Measurements from ENCODE around the gene ACOT9. TPM values are rescaled to one million over a fixed set of nuclear protein-coding genes. Genes with fewer than 3 reads are reported as not detected.
A peak's percentile ranks its signal among the peaks of the same experiment; 100 is the strongest.

Gene ACOT9
- total and polyA plus RNA-seq, 2 donors (not counting 3 experiments of a cell fraction or from before 2014, with no cell fraction given) = 38.4 to 83.1 TPM

DNA sequence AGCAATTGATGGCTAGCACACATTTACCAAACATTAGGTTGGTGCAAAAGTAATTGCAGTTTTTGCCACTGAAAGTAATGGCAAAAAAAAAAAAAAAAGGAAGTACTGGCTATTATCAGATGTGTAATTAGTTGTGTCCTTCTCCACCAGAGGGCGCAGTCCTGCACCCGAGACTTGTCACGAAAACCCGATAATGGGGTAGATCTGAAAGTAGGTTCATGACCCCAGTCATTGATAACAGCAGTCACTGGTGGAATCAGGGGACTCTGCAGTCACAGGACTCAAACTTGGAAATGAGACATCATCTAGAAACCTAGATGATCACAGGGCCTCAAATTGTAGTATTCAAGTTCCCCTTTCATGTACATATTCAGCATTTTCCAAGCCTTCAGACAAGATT lies 13.1 kb upstream of the ACOT9 start:
- Histone ChIP-seq H3K4me1 (ENCODE audit: control insufficient read depth, extremely low read depth, insufficient read depth, low read length) (no peaks in the 10 kb centered on the region), H3K9me3 (replicated peaks; ENCODE audit: control insufficient read depth, insufficient read depth, low read length) (no peaks in the 10 kb centered on the region), H3K36me3 (ENCODE audit: control insufficient read depth in 2 of 2, extremely low read depth in 1 of 2, insufficient read depth in 2 of 2, low read length in 2 of 2) (no peaks in the 10 kb centered on the region), H3K4me3 (replicated peaks in 1 of 3; ENCODE audit: insufficient read depth in 1 of 3, low read depth in 1 of 3, low read length in 3 of 3) (no peak overlapping the region), H3K9ac (replicated peaks; ENCODE audit: extremely low read depth, insufficient read depth, low read length) (no peak overlapping the region), H3K9me1 (replicated peaks; ENCODE audit: control insufficient read depth, extremely low read depth, insufficient read depth, low read length) (no peaks in the 10 kb centered on the region), H3K79me2 (ENCODE audit: control insufficient read depth, insufficient read depth, low read length) (no peaks in the 10 kb centered on the region), H3K27ac (ENCODE audit: insufficient read depth, low read depth, low read length) (no peak overlapping the region), H2AFZ (ENCODE audit: low read depth, low read length) (no peak overlapping the region), H3K27me3 (ENCODE audit: control insufficient read depth in 2 of 2, insufficient read depth in 2 of 2, low read length in 2 of 2) (no peaks in the 10 kb centered on the region), H4K20me1 (replicated peaks; ENCODE audit: control insufficient read depth, extremely low read depth, insufficient read depth, low read length) (no peaks in the 10 kb centered on the region), H3K4me2 (ENCODE audit: insufficient read depth, low read length) (no peak overlapping the region)
- FAIRE-seq (peak; percentile 91), DNase-seq (ENCODE audit: low read depth, low spot score) (peak; percentile 54)
- dilution Hi-C loops (cut with MboI; ENCODE audit: extremely low pct_ligation_motif_present, low sequenced_read_pairs) (no loop called here), intact Hi-C loops (cut with micrococcal nuclease) (loop anchor here (1.0 kb wide), 2 partner anchors 26 to 146 kb away; no protein-coding TSS in a partner anchor)
- TF ChIP-seq FOS (IDR thresholded peaks at IDR 0.05; ENCODE audit: borderline replicate concordance, insufficient read depth, low read length) = no peak
- TF ChIP-seq, protein P1, sequence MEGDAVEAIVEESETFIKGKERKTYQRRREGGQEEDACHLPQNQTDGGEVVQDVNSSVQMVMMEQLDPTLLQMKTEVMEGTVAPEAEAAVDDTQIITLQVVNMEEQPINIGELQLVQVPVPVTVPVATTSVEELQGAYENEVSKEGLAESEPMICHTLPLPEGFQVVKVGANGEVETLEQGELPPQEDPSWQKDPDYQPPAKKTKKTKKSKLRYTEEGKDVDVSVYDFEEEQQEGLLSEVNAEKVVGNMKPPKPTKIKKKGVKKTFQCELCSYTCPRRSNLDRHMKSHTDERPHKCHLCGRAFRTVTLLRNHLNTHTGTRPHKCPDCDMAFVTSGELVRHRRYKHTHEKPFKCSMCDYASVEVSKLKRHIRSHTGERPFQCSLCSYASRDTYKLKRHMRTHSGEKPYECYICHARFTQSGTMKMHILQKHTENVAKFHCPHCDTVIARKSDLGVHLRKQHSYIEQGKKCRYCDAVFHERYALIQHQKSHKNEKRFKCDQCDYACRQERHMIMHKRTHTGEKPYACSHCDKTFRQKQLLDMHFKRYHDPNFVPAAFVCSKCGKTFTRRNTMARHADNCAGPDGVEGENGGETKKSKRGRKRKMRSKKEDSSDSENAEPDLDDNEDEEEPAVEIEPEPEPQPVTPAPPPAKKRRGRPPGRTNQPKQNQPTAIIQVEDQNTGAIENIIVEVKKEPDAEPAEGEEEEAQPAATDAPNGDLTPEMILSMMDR (IDR thresholded peaks at IDR 0.05; ENCODE audit: extremely low read depth in 1 of 2, insufficient read depth in 1 of 2, low read depth in 1 of 2, low read length in 2 of 2) = peak; percentile 32 to 34
- TF ChIP-seq GATA2 (IDR thresholded peaks at IDR 0.05; ENCODE audit: insufficient read depth, insufficient read length, low read depth, low read length) = peak; percentile 26
- ChIA-PET CTCF (interaction anchor here (1.1 to 2.9 kb wide), 3 partner anchors 9 to 146 kb away, joined by 3 to 28 read pairs (median 4); no protein-coding TSS in a partner anchor), POLR2A (no interaction called here)
- BruUV-seq (replicated peaks) = no TSS peak

DNA sequence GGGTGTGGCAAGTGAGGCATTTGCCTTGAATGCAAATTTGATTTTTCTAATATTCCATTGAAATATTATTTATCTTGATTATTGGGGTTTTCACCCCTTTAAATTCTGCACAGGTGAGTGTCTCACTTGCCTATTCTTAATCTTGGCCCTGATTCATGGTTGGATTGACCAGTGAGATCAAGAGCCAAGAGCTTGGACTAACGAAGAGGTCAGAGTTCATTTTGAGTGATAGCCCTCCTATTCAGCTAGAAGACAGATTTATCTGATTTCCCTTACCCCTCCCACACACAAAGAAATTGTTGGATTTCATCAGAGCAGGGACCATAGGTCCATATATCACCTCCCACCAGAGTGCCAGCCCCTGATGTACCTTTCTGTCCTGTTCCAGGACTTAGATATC lies 11.6 kb upstream of the ACOT9 start:
- FAIRE-seq = no peak

More for the DNA sequence above, 11.6 kb upstream of the ACOT9 start:
- Histone ChIP-seq H3K4me1 (ENCODE audit: control insufficient read depth, extremely low read depth, insufficient read depth, low read length) (no peaks in the 10 kb centered on the region), H3K27ac (ENCODE audit: insufficient read depth, low read depth, low read length) (no peak overlapping the region), H3K9ac (replicated peaks; ENCODE audit: extremely low read depth, insufficient read depth, low read length) (no peak overlapping the region), H2AFZ (ENCODE audit: low read depth, low read length) (no peak overlapping the region), H3K79me2 (ENCODE audit: control insufficient read depth, insufficient read depth, low read length) (no peaks in the 10 kb centered on the region), H3K4me2 (ENCODE audit: insufficient read depth, low read length) (no peak overlapping the region), H3K27me3 (ENCODE audit: control insufficient read depth in 2 of 2, insufficient read depth in 2 of 2, low read length in 2 of 2) (no peaks in the 10 kb centered on the region), H4K20me1 (replicated peaks; ENCODE audit: control insufficient read depth, extremely low read depth, insufficient read depth, low read length) (no peaks in the 10 kb centered on the region), H3K9me3 (replicated peaks; ENCODE audit: control insufficient read depth, insufficient read depth, low read length) (no peaks in the 10 kb centered on the region), H3K4me3 (replicated peaks in 1 of 3; ENCODE audit: insufficient read depth in 1 of 3, low read depth in 1 of 3, low read length in 3 of 3) (no peak overlapping the region), H3K9me1 (replicated peaks; ENCODE audit: control insufficient read depth, extremely low read depth, insufficient read depth, low read length) (no peaks in the 10 kb centered on the region), H3K36me3 (ENCODE audit: control insufficient read depth in 2 of 2, extremely low read depth in 1 of 2, insufficient read depth in 2 of 2, low read length in 2 of 2) (no peaks in the 10 kb centered on the region)
- DNase-seq (ENCODE audit: low read depth, low spot score) = no peak
- dilution Hi-C loops (cut with MboI; ENCODE audit: extremely low pct_ligation_motif_present, low sequenced_read_pairs) (no loop called here), intact Hi-C loops (cut with micrococcal nuclease) (no loop called here)
- TF ChIP-seq MYC (IDR thresholded peaks at IDR 0.05; ENCODE audit: low read depth, low read length) = no peak
- TF ChIP-seq, protein P1 (IDR thresholded peaks at IDR 0.05; ENCODE audit: extremely low read depth in 1 of 2, insufficient read depth in 1 of 2, low read depth in 1 of 2, low read length in 2 of 2) = no peak
- no peak for TF ChIP-seq POLR2AphosphoS5 (IDR thresholded peaks at IDR 0.05; ENCODE audit: insufficient read depth, low read depth, low read length)
- TF ChIP-seq FOS (IDR thresholded peaks at IDR 0.05; ENCODE audit: borderline replicate concordance, insufficient read depth, low read length) = no peak
- TF ChIP-seq POLR2A (IDR thresholded peaks at IDR 0.05; ENCODE audit: low read depth, low read length) = no peak
- TF ChIP-seq, protein P2, sequence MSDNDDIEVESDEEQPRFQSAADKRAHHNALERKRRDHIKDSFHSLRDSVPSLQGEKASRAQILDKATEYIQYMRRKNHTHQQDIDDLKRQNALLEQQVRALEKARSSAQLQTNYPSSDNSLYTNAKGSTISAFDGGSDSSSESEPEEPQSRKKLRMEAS (IDR thresholded peaks at IDR 0.05; ENCODE audit: insufficient read depth, insufficient read length) = no peak
- no peak for TF ChIP-seq JUN (IDR thresholded peaks at IDR 0.05; ENCODE audit: borderline replicate concordance, insufficient read depth, insufficient read length, low read depth)
- no peak for TF ChIP-seq EZH2 (IDR thresholded peaks at IDR 0.05; ENCODE audit: borderline replicate concordance, low read depth, low read length, severe bottlenecking)
- TF ChIP-seq GATA2 (IDR thresholded peaks at IDR 0.05; ENCODE audit: insufficient read depth, insufficient read length, low read depth, low read length) = no peak
- BruUV-seq (replicated peaks) = no TSS peak
- ChIA-PET CTCF (no interaction called here), POLR2A (no interaction called here)
